CD14-positive monocyte (primary cell): Measurements from ENCODE around the gene SH2D1A. TPM values are rescaled to one million over a fixed set of nuclear protein-coding genes. Genes with fewer than 3 reads are reported as not detected.

Experiments
- DNase-seq, 3 donors: peaks; one replicate each; pipeline ENCODE4 v3.0.0-alpha.2; 2011 to 2022
- H2AFZ ChIP-seq: 2 replicates; pipeline ENCODE4 v1.6.0; 2012; ENCODE audit warnings: mild to moderate bottlenecking, low read depth, low read length, inconsistent platforms; ENCODE audit not compliant: insufficient read depth, poor library complexity, severe bottlenecking
- H3K27ac ChIP-seq, 2 donors: 1 replicate in 1 of 2; 2 replicates in 1 of 2; pipeline ENCODE4 v1.5.1; 2012 to 2013; ENCODE audit warnings: low read length in 2 of 2, control low read depth in 1 of 2, inconsistent platforms in 1 of 2, low read depth in 1 of 2, mild to moderate bottlenecking in 1 of 2
- H3K27me3 ChIP-seq, 2 donors: one replicate each; pipeline versions ENCODE4 v1.6.0 to v1.6.1; 2011 to 2013; ENCODE audit warnings: low read length in 2 of 2; ENCODE audit not compliant: control insufficient read depth in 2 of 2, insufficient read depth in 2 of 2
- H3K36me3 ChIP-seq, 2 donors: replicated peaks in 1 of 2; 1 replicate in 1 of 2; 2 replicates in 1 of 2; pipeline versions ENCODE4 v1.5.1 to v1.6.1; 2012 to 2013; ENCODE audit warnings: low read length in 2 of 2, control low read depth in 1 of 2, inconsistent platforms in 1 of 2, mild to moderate bottlenecking in 1 of 2; ENCODE audit not compliant: insufficient read depth in 2 of 2, control insufficient read depth in 1 of 2
- H3K4me1 ChIP-seq, 2 donors: 1 replicate in 1 of 2; 2 replicates in 1 of 2; pipeline versions ENCODE4 v1.5.1 to v1.6.1; 2012 to 2013; ENCODE audit warnings: low read length in 2 of 2, control low read depth in 1 of 2, inconsistent platforms in 1 of 2, mild to moderate bottlenecking in 1 of 2, moderate library complexity in 1 of 2; ENCODE audit not compliant: insufficient read depth in 2 of 2, control insufficient read depth in 1 of 2
- H3K4me2 ChIP-seq: replicated peaks from 2 replicates; pipeline ENCODE3; 2012; ENCODE audit warnings: low read length, moderate library complexity, mild to moderate bottlenecking; ENCODE audit not compliant: poor library complexity, severe bottlenecking; ENCODE audit errors: extremely low read depth
- H3K4me3 ChIP-seq, 3 experiments: fragments of 200-600 bp in 1 of 3; sonication (generic) in 1 of 3; replicated peaks in 1 of 3; 1 replicate in 2 of 3; 2 replicates in 1 of 3; pipeline ENCODE4 v1.5.1; 2011 to 2013; ENCODE audit warnings: low read length in 3 of 3, mild to moderate bottlenecking in 3 of 3, control low read depth in 2 of 3, low read depth in 2 of 3, inconsistent platforms in 1 of 3, moderate library complexity in 1 of 3
- H3K79me2 ChIP-seq: 2 replicates; pipeline ENCODE4 v1.6.0; 2012; ENCODE audit warnings: mild to moderate bottlenecking, control low read depth, inconsistent platforms, low read length, moderate library complexity; ENCODE audit not compliant: insufficient read depth
- H3K9ac ChIP-seq: 2 replicates; pipeline ENCODE4 v1.6.0; 2017; ENCODE audit warnings: low read length, mild to moderate bottlenecking; ENCODE audit not compliant: insufficient read depth, poor library complexity, severe bottlenecking
- H3K9me3 ChIP-seq, 2 donors: replicated peaks in 1 of 2; 1 replicate in 1 of 2; 2 replicates in 1 of 2; pipeline versions ENCODE4 v1.5.1 to v1.6.1; 2012 to 2013; ENCODE audit warnings: low read length in 2 of 2, control low read depth in 1 of 2; ENCODE audit not compliant: control insufficient read depth in 1 of 2, insufficient read depth in 1 of 2
- H4K20me1 ChIP-seq: 2 replicates; pipeline ENCODE4 v1.6.0; 2012; ENCODE audit warnings: mild to moderate bottlenecking, low read length, control low read depth, moderate library complexity; ENCODE audit not compliant: insufficient read depth
- H3K27ac Mint-ChIP-seq, 7 donors: one replicate each; pipeline ENCODE4 v1.8.0; 2020; ENCODE audit warnings: mild to moderate bottlenecking in 7 of 7, mixed read lengths in 7 of 7, moderate library complexity in 6 of 7, inconsistent platforms in 2 of 7
- H3K27me3 Mint-ChIP-seq, 3 donors: one replicate each; pipeline ENCODE4 v1.8.0; 2021 to 2022; ENCODE audit warnings: low read depth in 3 of 3, mild to moderate bottlenecking in 3 of 3, mixed read lengths in 3 of 3, moderate library complexity in 3 of 3, inconsistent platforms in 1 of 3
- H3K36me3 Mint-ChIP-seq, 2 donors: one replicate each; pipeline ENCODE4 v1.8.0; 2020; ENCODE audit warnings: mixed read lengths in 2 of 2, inconsistent platforms in 1 of 2, mild to moderate bottlenecking in 1 of 2
- H3K4me1 Mint-ChIP-seq: one replicate; pipeline ENCODE4 v1.8.0; 2020; ENCODE audit warnings: mild to moderate bottlenecking, mixed read lengths
- H3K4me3 Mint-ChIP-seq, 2 donors: one replicate each; pipeline ENCODE4 v1.8.0; 2020; ENCODE audit warnings: mild to moderate bottlenecking in 2 of 2, mixed read lengths in 2 of 2, moderate library complexity in 1 of 2
- H3K9me3 Mint-ChIP-seq, 7 donors: one replicate each; pipeline ENCODE4 v1.8.0; 2020 to 2022; ENCODE audit warnings: mixed read lengths in 7 of 7, mild to moderate bottlenecking in 6 of 7, moderate library complexity in 6 of 7, inconsistent platforms in 2 of 7
- CTCF ChIP-seq: fragments of 200-600 bp; IDR thresholded peaks from one replicate; pipeline ENCODE4 v1.8.0; 2022; ENCODE audit warnings: antibody characterized with exemption, mild to moderate bottlenecking
- WGBS: methylation state at CpG from one replicate; pipeline ENCODE4 v1.1.5; 2013; ENCODE audit warnings: missing lambda C conversion rate; ENCODE audit not compliant: insufficient coverage; 5-methylcytosine and 5-hydroxymethylcytosine counted together
- intact Hi-C, 2 donors: fragments of 100-400 bp; cut with micrococcal nuclease; formaldehyde crosslinking; loops; one replicate each; pipeline versions ENCODE4 v1.15.0 to v1.15.1; 2023
- polyA plus RNA-seq, 3 donors: library from polyadenylated mRNA; depleted of rRNA in 1 of 3; unstranded in 2 of 3; stranded (reverse) in 1 of 3; fragments of 300-500 nt in 2 of 3; fragments of >200 nt in 1 of 3; fragmentation: Illumina TruSeq in 2 of 3; gene quantifications; 1 replicate in 2 of 3; 2 replicates in 1 of 3; pipeline ENCODE4 v1.2.3, GENCODE V29; 2012 to 2021

Gene SH2D1A
- polyA plus RNA-seq, 3 donors = 0.24 TPM; not detected in 2

- no peaks in the 10 kb centered on the region for H3K4me1 Mint-ChIP-seq
- Histone ChIP-seq H4K20me1 (no peaks in the 10 kb centered on the region), H3K4me3 (no peak overlapping the region), H2AFZ (no peak overlapping the region), H3K4me1 (no peaks in the 10 kb centered on the region), H3K9ac (no peak overlapping the region), H3K27me3 (no peaks in the 10 kb centered on the region), H3K36me3 (no peaks in the 10 kb centered on the region), H3K4me2 (no peak overlapping the region), H3K27ac (no peak overlapping the region), H3K79me2 (no peaks in the 10 kb centered on the region), H3K9me3 (no peaks in the 10 kb centered on the region)
- DNase-seq = no peak
- TF ChIP-seq CTCF = no peak
- H3K27me3 Mint-ChIP-seq = peaks cover 0 to 2% (median 0%) of the 10 kb centered on the region in 3 donors
- no CpG with 5 or more reads among the region's 6 CpGs for WGBS
- peaks cover 0 to 2% (median 0%) of the 10 kb centered on the region in 7 donors for H3K9me3 Mint-ChIP-seq
- no peak overlapping the region for H3K27ac Mint-ChIP-seq
- no peak overlapping the region for H3K4me3 Mint-ChIP-seq
- H3K36me3 Mint-ChIP-seq = no peaks in the 10 kb centered on the region
- intact Hi-C loops = no loop called here
Observed at GRCh38 chrX:124413244-124413643, 66.9 kb downstream of the SH2D1A start.

- H3K4me1 ChIP-seq = no peaks in the 10 kb centered on the region
- H3K36me3 ChIP-seq = no peaks in the 10 kb centered on the region
- no peak for DNase-seq
- H3K9me3 ChIP-seq = no peaks in the 10 kb centered on the region
- no peak overlapping the region for H2AFZ ChIP-seq
- H3K27me3 ChIP-seq = no peaks in the 10 kb centered on the region
- no peak overlapping the region for H3K4me3 ChIP-seq
- H3K9me3 Mint-ChIP-seq = peaks cover 0 to 4% (median 0%) of the 10 kb centered on the region in 7 donors
- no peak overlapping the region for H3K9ac ChIP-seq
- H3K79me2 ChIP-seq = no peaks in the 10 kb centered on the region
- no peak for TF ChIP-seq CTCF
- no peak overlapping the region for H3K4me3 Mint-ChIP-seq
- H3K27ac ChIP-seq = no peak overlapping the region
- no peaks in the 10 kb centered on the region for H4K20me1 ChIP-seq
- intact Hi-C loops = no loop called here
- no peaks in the 10 kb centered on the region for H3K4me1 Mint-ChIP-seq
- no peaks in the 10 kb centered on the region for H3K36me3 Mint-ChIP-seq
- peaks cover 0 to 2% (median 0%) of the 10 kb centered on the region in 3 donors for H3K27me3 Mint-ChIP-seq
- WGBS = 83% methylated on average over 2 of the region's 5 CpGs
- no peak overlapping the region for H3K4me2 ChIP-seq
- H3K27ac Mint-ChIP-seq = no peak overlapping the region
Observed at GRCh38 chrX:124414281-124414680, 67.9 kb downstream of the SH2D1A start.
